ENCODE data around the gene TRIM63. TPM values are rescaled to one million over a fixed set of nuclear protein-coding genes. Genes with fewer than 3 reads are reported as not detected.
A peak's percentile ranks its signal among the peaks of the same experiment; 100 is the strongest.

Gene TRIM63
- total RNA-seq, 1 donor = not detected

DNA sequence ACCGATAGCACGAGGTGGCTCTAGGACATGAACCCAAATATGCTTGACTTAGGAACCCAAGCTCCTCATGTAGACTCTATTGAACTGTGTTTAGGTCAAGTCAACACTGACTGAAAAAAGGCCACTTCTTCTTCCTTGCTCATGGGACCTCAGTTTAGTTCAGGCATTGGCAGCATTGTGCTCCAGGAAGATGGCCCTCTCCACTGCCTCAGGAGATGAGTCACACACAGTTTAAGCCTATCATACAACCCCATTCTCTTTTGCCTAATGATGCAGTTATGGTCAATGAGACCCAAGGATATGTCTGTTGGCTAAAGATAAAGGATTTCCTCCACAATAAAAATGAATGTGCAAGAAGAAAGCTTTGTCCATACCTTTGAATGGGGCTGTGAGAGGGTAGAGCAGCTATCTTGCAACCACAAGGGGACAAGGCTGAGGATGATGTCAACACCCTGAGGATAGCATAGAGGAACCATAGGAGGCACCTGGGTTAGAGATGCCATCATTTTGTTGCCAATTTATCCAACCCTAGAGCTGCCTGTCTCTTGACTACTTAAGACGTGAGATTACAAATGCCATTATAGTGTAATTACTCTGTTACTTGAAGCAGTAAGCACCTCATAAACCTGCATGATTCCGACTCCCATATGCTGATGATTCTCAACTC is 3.0 kb upstream of the TRIM63 start:
- no peak overlapping the region for H3K4me3 ChIP-seq (ENCODE audit: low read depth, low read length)
- DNase-seq (ENCODE audit: low read depth) = no peak
- TF ChIP-seq, protein P1, sequence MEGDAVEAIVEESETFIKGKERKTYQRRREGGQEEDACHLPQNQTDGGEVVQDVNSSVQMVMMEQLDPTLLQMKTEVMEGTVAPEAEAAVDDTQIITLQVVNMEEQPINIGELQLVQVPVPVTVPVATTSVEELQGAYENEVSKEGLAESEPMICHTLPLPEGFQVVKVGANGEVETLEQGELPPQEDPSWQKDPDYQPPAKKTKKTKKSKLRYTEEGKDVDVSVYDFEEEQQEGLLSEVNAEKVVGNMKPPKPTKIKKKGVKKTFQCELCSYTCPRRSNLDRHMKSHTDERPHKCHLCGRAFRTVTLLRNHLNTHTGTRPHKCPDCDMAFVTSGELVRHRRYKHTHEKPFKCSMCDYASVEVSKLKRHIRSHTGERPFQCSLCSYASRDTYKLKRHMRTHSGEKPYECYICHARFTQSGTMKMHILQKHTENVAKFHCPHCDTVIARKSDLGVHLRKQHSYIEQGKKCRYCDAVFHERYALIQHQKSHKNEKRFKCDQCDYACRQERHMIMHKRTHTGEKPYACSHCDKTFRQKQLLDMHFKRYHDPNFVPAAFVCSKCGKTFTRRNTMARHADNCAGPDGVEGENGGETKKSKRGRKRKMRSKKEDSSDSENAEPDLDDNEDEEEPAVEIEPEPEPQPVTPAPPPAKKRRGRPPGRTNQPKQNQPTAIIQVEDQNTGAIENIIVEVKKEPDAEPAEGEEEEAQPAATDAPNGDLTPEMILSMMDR (IDR thresholded peaks at IDR 0.05; ENCODE audit: insufficient read depth, low read depth, low read length) = no peak

DNA sequence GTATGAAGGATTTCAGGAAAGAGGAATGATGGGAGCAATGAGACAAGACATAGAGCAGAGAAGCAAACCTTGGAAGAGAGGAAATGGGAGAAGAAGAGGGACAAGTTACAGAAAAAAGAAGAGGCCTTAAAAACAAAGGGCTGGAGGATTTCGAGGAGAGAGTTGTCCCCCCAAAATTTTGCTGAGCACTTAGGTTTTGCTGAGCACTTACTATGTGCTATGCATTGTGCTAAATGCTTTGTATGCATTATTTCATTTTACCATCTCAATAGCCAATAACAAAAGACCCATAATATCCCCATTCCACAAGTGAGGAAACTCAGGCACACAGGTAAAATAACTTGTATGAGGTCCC is 2.5 kb upstream of the TRIM63 start:
- TF ChIP-seq, protein P1 (IDR thresholded peaks at IDR 0.05; ENCODE audit: insufficient read depth, low read depth, low read length) = no peak
- DNase-seq (ENCODE audit: low read depth) = no peak
- H3K4me3 ChIP-seq (ENCODE audit: low read depth, low read length) = no peak overlapping the region

DNA sequence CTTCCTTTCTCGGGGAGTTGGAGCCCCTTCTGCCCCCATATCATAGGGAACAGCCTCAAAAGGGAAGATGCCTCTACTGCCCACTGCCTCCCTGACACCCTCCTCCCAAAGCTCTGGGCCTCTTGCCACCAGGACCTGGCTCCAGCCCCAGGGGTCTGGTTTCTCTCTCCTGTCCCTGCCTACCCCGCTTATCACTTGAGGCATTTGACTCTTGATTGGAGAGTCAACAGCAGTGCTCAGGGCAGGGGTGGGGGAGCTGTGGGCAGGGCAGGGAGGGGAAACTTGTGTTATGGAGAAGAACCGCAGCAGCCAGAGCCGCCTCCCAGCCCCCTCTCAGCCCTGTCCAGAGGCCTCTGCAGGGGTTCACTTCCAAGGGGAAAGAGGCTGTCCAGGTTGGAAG is 573 bp downstream of the TRIM63 start:
- TF ChIP-seq, protein P1 (IDR thresholded peaks at IDR 0.05; ENCODE audit: insufficient read depth, low read depth, low read length) = no peak
- no peak overlapping the region for H3K4me3 ChIP-seq (ENCODE audit: low read depth, low read length)
- peak; percentile 24 for DNase-seq (ENCODE audit: low read depth)

DNA sequence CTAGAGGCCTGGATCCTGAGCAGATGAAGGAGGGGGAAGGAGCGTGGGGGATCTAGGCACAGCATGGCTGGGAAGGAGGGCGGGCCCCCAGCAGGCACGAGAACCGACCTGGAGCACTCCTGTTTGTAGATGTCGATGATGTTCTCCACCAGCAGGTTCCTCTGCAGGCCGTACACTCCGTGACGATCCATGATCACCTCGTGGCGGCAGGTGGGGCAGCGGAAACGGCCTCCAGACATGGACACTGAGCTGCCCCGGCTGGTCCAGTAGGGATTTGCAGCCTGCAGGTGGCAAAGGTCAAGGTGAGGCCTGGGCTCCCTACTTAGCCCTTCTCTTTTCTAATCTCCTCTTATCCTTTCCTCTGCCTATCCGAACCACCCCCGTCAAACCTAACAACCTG is 1.3 kb downstream of the TRIM63 start:
- DNase-seq (ENCODE audit: low read depth) = no peak

DNA sequence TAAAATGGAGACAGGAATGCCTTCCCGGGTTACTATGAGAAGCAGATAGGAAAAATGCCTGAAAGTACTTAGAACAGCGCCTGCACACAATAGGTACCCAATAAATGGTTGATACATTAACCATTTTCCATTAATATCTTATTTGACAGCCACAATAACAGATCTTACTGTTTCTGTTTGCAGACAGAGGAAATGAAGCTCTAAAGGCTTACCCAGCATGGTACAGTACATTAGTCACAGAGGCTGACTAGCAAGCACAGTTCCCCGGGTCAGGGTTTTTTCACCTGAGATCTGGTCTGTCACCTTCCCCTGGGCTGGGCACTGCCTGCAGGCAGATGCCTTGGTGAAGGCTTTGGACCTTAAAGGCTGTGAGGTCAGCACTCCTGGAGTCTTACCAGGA is 2.9 kb downstream of the TRIM63 start:
- no peak overlapping the region for H3K4me3 ChIP-seq (ENCODE audit: low read depth, low read length)
- DNase-seq (ENCODE audit: low read depth) = no peak
- TF ChIP-seq, protein P1 (IDR thresholded peaks at IDR 0.05; ENCODE audit: insufficient read depth, low read depth, low read length) = no peak

More for the DNA sequence above, 1.3 kb downstream of the TRIM63 start:
- H3K4me3 ChIP-seq (ENCODE audit: low read depth, low read length) = no peak overlapping the region
- TF ChIP-seq, protein P1 (IDR thresholded peaks at IDR 0.05; ENCODE audit: insufficient read depth, low read depth, low read length) = no peak

DNA sequence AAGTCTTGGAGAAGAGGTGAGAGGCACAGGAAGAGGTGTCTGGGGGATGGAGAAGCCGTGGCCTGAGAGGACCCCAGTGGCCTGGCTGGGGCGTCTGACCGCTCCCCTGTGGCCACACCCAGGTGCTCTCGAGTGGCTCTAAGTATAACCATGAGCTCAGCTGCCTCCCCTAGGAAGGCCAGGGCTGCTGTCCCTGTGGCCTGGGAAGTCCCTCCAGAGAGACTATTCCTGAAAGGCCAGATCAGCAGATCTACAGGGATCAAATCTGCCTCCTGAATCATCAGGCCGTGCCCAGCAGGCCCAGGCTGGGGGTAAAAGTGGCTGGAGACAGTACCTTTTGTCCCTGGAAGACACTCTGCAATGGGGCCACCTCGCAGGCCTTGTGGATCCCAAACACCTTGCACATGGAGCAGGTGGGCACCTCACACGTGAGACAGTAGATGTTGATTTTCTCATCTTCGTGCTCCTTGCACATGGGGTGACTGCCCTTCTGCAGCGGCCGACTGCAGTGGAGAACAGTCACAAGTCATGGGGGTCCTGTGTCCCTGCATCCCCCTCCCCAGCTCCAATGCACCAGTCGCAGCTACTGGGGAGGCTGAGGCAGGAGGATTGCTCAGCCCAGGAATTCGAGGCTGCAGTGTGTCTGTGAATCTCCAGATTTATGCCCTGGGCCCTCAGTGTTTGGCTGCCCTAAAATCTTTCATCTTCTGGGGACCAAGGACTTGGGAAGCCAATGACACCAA is 6.4 kb downstream of the TRIM63 start:
- no peak overlapping the region for H3K4me3 ChIP-seq (ENCODE audit: low read depth, low read length)
- no peak for DNase-seq (ENCODE audit: low read depth)
- TF ChIP-seq, protein P1 (IDR thresholded peaks at IDR 0.05; ENCODE audit: insufficient read depth, low read depth, low read length) = no peak

All from fibroblast of villous mesenchyme (primary cell).